Activated CD8-positive, alpha-beta memory T cell treated with anti-CD3 and anti-CD28 coated beads for 24 hours (primary cell): Measurements from ENCODE around the gene TMSB4X.
"Not testable (repeated sequence)": the region's sequence is repeated elsewhere in the genome, so short reads cannot be mapped to it uniquely, and the experiment has no call there.

Experiments
- DNase-seq: peaks from one replicate; pipeline ENCODE4 v3.0.0-alpha.2; 2020

TMSB4X gene

DNA sequence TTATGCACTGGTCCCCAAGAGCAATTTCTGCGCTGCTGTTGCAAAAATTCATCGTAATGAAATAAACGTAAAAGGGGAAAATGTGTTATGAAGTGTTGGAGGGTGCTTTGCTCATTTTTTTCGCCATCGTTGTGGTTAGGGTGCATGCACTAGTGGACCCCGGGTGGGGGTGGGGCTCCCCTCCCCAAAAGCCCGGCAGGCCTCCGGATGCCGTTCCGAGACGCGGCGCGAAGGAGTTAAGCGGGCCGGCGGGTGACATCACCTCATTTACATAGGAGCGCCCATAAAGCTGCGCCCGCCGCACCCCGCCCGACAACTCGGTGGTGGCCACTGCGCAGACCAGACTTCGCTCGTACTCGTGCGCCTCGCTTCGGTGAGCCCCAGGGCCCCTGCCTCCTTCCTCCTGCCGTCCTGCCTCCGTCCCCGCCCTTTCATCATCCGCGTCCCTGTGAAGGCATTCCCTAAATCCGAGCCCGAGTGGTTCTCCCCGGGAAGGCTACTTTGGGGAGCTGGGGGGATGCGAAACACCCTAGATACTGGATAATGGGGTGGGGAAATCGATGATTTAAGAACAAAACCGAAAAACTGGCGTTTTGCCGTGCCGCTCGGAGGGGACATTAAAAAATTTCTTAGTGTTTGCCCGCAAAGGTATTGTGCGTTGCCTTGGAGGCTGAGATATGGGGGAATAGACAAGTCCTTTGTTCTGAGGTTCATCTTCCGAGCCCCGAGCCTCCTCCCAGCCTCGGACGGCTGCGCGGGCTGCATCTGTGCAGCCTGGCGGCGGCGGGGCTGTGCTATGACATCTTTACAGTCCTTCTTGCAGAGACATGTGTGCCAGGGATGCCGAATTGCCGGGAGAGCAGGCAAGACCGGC, at the start of gene TMSB4X:
TSS of gene TMSB4X (plus strand) at position 315 of the 874 bp plus-strand sequence.
- peak; percentile 92 for DNase-seq

DNA sequence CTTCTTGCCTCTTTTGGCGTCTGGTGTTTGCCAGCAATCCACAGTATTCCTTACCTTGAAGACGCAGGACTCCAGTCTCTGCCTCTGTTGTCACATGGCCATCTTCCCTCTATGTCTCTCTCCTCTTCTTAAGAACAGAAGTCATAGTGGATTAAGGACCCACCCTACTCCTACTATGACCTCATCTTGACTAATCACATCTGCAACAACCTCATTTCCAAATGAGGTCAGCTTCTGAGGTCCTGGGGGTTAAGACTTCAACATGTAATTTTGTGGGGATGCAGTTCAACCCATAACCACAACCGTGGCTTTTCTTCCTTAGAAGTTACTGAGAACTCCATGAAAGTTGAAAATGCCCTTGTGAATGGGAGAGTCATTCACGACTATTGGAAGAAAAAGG, 45.2 kb upstream of the TMSB4X start:
- DNase-seq = no peak

DNA sequence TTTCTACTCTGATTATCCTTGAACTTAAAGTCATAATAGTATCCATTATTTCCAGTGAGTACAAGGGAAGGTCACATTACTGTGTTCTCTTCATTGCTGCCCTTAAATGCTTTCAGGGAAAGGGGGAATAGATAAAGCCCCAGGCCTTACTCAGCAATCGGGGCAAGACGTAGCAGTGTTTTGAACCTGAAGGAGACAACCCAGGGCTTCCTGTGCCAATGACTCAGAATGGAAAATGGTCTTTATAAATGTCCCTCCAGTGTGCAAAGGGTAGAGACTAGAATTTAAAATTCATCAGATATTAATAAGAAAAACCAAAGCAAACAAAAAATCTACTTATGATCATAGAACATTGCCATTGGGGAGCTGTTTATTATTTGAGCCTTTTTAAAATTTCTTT, 44.8 kb upstream of the TMSB4X start:
- no peak for DNase-seq

DNA sequence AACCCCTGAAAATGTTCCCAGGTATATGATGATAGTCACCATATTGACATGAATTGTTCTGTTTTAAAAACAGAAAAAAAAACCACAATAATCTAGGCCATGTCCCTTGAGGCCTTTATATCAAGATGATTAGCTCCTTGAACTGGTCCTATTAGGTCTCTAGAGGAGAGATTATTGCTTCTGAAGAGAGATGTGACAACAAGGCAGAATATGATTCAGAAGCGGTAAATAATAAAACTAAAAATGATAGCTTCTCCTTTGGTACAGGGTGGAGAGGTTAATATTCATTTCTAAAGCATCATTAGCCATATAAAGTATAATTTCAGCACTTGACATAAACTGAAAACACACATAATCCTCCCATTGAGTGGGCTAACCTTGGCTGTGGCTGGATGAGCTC, 42.7 kb upstream of the TMSB4X start:
- DNase-seq = no peak

DNA sequence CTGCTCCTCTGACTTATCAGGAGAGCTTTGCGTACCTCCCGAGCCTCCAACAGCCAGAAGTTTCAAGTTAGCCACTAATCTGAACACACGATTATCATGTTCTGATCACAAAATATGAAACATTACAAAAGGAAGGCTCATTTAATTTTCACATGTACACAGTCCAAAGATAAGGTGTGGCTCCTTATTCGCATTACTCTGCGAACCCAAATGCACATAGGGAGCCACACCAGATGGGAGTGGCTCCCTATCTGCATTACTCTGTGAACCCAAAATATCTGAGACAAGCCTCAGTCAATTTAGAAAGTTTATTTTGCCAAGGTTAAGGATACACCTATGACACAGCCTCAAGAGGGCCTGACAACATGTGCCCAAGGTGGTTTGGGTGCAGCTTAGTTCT, 40.1 kb upstream of the TMSB4X start:
- DNase-seq = no peak

DNA sequence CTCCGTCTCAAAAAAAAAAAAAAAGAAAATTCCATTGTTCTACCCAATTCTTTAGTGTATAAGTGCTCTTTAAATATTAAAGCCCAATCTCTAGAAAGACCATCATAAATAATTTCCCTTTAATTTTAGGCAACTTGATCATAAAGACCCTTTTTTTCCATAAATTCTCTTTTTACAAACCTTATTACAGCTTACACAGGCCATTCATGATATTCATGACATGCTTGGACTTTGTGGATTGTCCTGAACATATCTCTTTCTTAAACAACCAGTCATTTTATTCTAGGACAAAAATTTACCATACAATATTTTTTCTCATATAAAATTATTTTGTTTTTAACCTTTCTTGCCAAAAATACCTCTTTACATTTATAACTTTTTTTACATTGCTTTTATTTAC, 38.0 kb upstream of the TMSB4X start:
- DNase-seq = no peak

DNA sequence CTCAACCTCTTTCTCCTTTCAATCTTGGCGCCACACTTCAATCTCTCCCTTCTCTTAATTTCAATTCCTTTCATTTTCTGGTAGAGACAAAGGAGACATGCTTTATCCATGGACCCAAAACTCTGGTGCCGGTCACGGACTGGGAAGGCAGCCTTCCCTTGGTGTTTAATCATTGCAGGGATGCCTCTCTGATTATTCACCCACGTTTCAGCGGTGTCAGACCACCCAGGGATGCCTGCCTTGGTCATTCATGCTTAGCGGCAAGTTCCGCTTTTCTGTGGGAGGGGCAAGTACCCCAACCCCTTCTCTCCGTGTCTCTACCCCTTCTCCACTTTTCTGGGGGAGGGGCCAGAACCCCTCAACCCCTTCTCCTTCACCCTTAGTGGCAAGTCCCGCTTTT, 34.4 kb upstream of the TMSB4X start:
- not testable (repeated sequence) for DNase-seq

DNA sequence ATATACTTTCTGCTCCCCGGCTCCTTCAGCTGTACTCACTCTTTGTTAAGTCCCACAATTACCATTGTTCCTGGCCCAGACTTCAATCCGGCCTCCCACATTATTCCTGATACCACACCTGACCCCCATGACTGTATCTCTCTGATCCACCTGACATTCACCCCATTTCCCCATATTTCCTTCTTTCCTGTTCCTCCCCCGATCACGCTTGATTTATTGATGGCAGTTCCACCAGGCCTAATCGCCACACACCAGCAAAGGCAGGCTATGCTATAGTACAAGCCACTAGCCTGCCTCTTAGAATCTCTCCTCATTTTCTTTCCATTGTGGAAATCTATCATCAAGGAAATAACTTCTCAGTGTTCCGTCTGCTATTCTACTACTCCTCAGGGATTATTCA, 31.3 kb upstream of the TMSB4X start:
- DNase-seq = not testable (repeated sequence)

DNA sequence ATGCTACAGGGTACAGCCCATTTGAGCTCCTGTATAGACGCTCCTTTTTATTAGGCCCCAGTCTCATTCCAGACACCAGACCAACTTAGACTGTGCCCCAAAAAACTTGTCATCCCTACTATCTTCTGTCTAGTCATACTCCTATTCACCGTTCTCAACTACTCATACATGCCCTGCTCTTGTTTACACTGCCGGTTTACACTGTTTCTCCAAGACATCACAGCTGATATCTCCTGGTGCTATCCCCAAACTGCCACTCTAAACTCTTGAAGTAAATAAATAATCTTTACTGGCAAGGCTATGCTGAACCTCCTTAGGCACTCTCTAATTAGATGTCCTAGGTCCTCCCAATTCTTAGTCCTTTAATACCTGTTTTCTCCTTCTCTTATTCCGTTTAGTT, 30.5 kb upstream of the TMSB4X start:
- not testable (repeated sequence) for DNase-seq

DNA sequence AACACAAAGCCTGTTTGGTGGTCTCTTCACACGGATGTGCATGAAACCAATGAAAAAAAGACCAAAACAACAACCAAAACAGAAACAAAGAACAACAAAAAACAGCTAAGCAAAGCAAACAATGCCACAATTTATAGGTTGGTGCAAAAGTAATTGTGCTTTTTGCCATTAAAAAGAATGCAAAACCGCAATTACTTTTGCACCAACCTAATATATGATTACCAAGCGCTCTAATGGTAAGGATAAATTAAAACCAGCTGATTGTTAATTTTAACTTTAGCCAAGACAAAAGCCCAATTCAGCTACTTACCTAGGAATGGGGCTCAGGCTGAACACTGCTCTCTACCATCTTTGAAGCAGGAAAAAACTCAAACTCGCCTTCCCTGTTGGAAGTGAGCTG, 29.4 kb upstream of the TMSB4X start:
- DNase-seq = no peak

DNA sequence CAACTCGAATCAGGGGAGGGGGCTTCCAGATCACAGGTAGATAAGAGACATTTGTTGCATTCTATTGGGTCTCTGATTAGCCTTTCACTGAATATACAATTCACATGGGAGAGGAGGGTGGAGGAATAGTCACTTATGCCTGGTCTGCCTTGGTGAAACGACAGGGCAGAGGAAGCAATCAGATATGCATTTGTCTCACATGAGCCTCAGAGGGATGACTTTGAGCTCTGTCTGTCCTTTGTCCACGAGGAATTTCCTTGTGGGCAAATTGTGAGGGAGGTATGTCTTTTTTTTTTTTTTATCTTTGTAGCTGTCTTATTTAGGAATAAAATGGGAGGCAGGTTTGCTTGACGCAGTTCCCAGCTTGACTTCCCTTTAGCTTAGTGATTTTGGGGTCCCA, 28.5 kb upstream of the TMSB4X start:
- no peak for DNase-seq

DNA sequence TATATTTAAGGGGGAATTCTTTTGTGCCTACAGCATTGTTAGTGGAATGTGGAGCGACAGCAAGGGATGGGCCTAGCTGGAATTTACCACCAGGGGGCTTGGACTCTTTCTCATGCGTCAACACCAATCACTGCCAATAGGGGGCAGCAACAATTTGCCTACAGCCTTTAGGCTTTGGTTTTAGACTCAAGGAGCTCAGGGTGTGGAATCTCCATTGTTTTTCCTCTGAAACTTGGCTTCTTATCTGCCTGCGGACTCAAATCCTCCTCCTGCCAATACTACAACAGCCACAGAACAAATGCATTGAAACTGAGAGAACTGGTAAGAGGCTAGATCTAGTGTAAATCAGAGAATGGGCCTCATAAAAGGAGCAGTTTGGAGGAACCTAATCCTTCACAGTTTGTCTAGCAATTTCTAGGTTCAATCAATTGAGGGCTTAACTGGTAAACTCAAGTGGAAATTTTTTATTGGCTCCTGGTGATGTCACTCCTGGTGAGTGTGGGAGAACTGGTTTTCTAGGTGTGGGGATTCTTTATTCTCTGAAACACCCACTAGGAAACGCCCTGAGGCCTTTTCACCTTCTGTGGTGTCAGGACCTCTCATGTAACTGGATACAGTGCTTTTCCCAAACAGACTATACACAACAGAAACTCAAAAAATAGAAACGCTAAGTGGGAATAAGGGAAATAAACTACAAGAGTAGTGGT, 27.9 kb upstream of the TMSB4X start:
- peak; percentile 91 for DNase-seq

DNA sequence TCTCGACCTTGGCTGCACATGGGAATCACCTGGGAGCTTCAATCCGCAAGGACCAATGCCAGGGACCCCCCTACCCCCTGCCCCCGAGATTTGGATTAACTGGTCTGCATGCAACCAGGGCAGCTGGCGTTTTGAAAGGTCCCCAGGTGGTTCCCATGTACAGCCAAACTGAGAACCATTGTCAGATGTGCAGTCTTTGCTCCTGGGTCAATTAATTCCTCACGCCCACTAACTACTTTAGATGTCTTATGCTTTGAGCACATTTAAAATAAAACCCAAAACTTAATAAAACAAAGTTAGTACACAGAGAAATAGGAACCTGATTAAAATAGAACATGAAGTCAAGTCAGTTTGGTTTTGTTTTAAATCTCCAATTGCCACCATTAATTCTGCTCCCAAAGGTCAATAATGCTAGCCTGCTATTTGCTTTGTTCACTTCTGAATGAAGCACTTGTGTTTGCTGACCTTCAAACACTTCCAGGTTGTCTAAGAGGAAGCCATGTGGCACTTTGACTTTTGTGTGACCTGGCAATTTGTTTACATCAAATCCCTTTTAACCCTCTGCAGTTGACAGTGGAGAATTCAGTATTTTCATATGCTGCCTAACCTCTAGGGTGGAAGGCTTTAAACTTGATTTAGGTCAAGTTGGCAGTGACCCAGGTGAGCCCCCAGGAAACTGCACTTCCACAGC, 27.2 kb upstream of the TMSB4X start:
- DNase-seq = no peak

DNA sequence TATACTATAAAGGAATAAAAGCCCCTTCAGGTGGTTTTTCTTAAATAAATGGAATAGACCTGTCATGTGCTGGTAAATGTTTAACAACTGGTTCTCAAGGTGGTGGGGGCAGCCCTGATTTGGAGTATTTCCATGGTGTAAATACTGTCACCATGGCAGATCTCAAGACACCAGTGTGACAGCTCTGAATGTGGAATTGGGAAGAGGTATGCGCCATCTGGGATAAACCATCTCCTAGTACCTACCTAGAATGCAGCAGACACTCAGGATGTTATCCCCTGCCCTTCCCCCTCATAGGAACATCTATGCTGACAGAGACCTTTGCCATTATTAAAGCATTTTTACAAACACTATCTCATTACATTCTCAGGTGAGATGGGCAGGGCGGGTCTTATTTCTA, 26.4 kb upstream of the TMSB4X start:
- DNase-seq = no peak

DNA sequence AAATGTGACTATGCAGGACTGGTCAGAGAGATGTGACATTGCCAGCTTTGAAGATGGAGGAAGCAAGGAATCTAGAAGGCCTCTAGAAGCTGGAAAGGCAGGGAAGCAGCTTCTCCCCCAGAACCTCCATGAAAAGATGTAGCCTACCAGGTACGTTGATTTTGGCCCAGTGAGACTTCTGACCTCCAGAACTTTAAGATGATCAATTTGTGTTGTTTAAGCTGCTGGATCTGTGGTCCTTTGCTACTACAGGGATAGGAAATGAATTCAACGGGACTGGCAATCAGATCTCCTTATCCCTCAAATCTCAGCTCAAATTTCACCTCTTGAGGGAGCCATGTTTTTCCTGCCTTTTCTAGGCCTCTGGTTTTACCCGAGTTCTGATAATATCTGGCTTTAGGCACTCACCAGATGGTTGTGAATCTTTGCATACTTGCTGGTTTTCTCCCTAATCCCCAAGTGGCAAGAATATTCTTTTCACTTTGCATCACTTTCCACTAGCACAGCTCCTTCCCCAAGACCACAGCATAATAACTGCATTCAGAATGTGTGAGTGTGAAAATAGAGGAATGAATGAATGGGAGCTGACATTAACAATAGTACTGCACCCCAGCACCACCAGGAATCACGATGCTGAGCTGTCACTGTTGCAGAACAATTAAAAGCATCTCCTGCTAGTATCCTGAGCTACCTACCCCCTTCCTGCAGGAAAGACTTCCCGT, 25.5 kb upstream of the TMSB4X start:
- DNase-seq = no peak

DNA sequence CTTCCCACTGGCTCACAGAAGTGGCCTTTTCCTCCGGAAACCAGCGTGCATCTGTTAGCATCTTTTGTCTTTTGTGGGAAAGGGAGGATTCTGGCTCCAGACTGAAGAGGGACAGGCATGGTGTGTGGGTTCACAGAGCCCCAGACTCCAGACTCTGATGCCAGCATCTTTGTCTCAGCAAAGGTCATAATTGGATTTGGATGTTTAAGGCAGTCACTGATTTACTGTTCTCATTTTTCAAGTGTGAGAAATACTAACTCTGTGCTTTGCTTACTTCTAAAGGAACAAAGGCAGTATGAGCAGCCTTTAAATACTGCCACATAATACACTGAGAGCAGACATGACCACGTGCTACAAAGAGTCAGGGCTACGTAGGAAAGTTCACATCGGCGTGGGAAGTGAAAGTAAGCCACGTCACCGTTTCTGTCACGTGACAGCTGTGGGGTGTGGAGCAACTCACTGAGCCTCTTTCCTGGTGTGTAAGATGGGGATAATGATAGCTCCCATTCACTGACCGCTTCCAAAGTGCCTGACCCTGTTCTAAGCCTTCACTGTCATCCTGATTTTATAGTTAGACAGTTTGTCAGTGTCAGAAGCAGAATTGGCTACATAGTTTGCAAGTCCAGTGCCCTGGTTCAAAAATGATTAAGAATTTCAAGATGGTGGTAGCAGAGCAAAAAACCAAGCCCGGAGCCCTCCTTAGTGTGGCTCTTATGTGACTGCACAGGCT, 24.8 kb upstream of the TMSB4X start:
- peak; percentile 94 for DNase-seq

DNA sequence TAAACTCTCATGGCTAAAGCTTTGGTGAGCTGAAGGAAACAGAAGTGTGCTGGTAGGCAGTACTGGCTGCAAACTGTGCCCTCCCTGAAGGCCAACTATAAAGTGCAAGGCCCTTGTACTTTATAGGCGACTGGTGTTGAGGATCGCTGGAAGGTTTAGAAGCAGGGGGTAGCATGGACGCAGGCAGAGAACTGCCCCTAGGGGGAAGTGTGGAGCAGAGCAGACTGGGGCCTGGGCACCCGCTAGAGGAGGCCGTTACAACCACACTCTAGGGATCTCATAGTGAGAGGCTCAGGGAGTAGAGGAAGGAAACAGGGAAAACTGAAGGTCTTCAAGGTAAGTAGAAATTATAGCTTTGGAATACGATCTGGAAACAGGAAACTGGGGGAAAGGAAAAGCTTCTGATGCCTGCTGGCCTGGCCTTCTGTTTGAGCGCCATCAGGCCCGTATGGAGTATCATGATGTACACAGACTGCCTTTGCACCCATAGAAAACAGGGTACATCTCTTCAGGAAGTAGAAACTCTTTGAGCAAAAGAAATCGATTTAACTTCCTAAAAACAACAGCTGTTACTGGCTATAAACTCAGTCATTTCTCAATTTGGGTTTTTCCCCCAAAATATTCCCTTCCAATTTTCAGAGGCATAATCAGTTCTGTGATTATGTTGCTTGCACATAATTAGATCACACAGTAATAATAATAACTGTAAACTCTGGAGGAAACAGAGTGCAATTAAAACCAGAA, 23.9 kb upstream of the TMSB4X start:
- peak; percentile 79 for DNase-seq

DNA sequence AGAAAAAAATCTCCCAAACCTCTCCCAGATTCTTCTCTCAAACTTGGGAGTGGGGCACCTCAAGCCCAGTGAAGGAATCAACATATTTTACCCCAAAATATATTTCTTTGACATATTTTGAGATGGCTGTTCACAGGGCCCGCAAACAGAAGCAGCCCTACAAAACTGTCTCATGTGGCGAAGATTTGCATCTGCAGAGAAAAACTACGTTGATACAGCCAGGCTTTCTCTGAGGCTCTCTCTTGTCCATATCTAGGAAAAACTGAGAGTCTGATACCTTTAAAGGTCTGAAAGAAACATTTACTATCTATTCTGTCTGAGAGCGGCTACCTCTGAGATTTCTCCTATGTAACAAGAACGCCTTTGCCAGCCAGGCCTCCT, 23.3 kb upstream of the TMSB4X start:
- no peak for DNase-seq

DNA sequence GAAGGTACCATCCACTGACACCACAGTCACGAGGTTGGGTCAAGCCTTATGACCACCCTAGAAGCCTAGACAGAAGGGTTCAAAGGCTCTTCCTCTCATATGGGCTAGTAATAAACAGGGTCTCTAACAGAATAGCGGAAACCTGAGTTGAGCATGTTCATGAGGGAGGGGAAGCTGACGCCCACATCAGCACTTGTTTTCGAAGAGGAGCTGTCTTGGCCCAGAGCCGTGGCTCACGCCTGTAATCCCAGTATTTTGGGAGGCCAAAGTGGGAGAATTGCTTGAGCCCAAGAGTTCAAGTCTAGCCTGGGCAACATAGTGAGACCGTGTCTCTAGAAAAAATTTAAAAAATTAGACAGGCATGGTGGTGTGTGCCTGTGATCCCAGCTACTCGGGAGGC, 21.5 kb upstream of the TMSB4X start:
- DNase-seq = no peak

DNA sequence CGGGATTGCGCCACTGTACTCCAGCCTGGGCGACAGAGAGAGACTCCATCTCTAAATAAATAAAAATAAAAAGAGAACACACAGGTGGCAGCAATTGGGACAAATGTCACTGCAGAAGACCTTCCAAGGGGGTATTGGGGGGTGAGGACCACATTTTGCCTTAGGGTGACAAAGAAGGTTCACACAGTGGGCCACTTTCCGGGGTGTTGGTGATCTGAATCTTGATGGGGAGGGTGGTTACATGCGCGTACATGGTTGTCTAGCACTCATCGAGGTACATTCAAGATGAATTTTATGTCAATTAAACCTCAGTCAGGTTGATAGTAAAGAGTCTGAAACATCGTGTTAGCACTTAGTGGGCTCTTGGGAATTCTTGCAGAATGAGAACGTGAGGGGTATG, 20.5 kb upstream of the TMSB4X start:
- DNase-seq = no peak

DNA sequence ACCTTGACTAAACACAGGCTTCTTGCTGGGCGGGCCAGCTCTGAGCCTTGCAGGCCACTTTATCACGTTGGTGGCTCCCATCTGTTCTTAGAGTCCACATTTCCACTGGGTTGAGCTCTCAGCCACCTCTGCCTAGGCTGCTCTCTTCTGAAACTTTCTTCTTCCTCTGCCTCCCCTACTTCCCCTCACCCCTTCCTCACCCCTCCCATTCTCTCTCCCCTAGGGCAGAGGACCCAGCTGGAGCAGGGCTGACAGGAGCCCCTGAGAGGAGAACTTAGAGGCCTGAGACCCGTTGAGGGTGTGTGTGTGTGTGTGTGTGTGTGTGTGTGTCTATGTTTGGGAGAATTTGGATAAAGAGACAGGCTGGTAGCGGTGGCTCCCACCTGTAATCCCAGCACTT, 19.9 kb upstream of the TMSB4X start:
- no peak for DNase-seq
